Measurements from ENCODE around the gene RAB3GAP2.
"Not testable (repeated sequence)": the region's sequence is repeated elsewhere in the genome, so short reads cannot be mapped to it uniquely, and the experiment has no call there.

RAB3GAP2 gene

DNA sequence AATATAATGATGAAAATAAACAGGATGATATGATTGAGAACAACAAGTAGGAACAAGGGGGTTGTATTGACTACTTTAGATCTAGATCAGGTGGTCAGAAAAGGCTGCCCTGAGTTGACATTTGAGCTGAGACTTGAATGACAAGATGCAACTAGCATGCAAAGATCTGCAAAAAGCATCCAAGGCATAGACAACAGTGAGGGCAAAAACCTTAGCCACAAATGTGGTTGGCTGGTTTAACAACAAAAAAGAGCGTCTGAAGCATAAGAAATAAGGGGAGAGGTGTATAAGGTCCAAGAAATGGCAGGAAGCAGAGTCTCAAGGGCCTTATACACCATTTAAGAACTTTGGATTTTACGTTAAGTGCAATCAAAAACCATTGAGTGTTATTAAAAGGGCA, 3.2 kb downstream of the RAB3GAP2 start:
- TF ChIP-seq, protein P1, sequence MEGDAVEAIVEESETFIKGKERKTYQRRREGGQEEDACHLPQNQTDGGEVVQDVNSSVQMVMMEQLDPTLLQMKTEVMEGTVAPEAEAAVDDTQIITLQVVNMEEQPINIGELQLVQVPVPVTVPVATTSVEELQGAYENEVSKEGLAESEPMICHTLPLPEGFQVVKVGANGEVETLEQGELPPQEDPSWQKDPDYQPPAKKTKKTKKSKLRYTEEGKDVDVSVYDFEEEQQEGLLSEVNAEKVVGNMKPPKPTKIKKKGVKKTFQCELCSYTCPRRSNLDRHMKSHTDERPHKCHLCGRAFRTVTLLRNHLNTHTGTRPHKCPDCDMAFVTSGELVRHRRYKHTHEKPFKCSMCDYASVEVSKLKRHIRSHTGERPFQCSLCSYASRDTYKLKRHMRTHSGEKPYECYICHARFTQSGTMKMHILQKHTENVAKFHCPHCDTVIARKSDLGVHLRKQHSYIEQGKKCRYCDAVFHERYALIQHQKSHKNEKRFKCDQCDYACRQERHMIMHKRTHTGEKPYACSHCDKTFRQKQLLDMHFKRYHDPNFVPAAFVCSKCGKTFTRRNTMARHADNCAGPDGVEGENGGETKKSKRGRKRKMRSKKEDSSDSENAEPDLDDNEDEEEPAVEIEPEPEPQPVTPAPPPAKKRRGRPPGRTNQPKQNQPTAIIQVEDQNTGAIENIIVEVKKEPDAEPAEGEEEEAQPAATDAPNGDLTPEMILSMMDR (IDR thresholded peaks at IDR 0.05; ENCODE audit: borderline replicate concordance, control extremely low read depth, extremely low read depth, insufficient read depth, missing control alignments), result no peak
- in situ Hi-C loops (cut with MboI; ENCODE audit: low sequenced_read_pairs, unreplicated experiment), result no loop called here
- no peak for DNase-seq (ENCODE audit: low spot score)

DNA sequence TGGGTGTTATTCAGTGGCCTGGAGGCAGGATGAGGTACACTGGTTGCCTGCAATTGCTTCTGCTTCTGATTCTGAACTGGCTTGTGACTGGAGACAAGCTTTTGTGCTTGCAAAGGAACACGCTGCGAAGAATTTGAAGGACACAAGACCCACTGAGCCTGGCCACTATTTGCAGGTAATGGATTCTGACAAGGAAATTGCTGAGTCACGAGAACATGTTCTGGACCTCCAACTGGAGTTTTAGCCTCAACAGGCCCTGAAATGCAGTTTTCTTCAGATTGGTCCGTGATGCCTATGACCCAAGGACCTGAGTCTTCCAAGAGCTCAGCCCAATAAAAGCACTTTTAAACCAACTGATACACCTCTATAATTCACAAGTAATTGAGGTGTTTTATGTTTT, 4.6 kb downstream of the RAB3GAP2 start:
- TF ChIP-seq, protein P1 (IDR thresholded peaks at IDR 0.05; ENCODE audit: borderline replicate concordance, control extremely low read depth, extremely low read depth, insufficient read depth, missing control alignments), result no peak
- in situ Hi-C loops (cut with MboI; ENCODE audit: low sequenced_read_pairs, unreplicated experiment), result no loop called here
- no peak for DNase-seq (ENCODE audit: low spot score)

DNA sequence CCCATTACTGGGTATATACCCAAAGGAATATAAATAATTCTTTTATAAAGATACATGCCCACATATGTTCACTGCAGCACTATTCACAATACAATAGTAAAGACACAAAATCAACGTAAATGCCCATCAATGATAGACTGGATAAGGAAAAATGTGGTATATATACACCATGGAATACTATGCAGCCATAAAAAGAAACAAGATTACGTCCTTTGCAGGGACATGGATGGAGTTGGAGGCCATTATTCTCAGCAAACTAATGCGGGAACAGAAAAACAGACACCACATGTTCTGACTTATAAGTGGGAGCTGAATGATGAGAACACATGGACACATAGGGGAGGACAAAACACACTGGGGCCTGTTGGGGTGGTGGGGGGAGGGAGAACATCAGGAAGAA, 12.0 kb downstream of the RAB3GAP2 start:
- not testable (repeated sequence) for DNase-seq (ENCODE audit: low spot score)

GRCh38 chr1:220259756-220260155, 12.5 kb downstream of the RAB3GAP2 start:
- DNase-seq (ENCODE audit: low spot score); in situ Hi-C loops (cut with MboI; ENCODE audit: low sequenced_read_pairs, unreplicated experiment): not testable (repeated sequence)

More for the DNA sequence above, 12.0 kb downstream of the RAB3GAP2 start:
- in situ Hi-C loops (cut with MboI; ENCODE audit: low sequenced_read_pairs, unreplicated experiment), result not testable (repeated sequence)

- in situ Hi-C loops (cut with MboI; ENCODE audit: low sequenced_read_pairs, unreplicated experiment); DNase-seq (ENCODE audit: low spot score): not testable (repeated sequence)
Measured at GRCh38 chr1:220256194-220256593, 16.1 kb downstream of the RAB3GAP2 start.

- TF ChIP-seq, protein P1 (IDR thresholded peaks at IDR 0.05; ENCODE audit: borderline replicate concordance, control extremely low read depth, extremely low read depth, insufficient read depth, missing control alignments), result no peak
- no peak for DNase-seq (ENCODE audit: low spot score)
- in situ Hi-C loops (cut with MboI; ENCODE audit: low sequenced_read_pairs, unreplicated experiment), result no loop called here
Measured at GRCh38 chr1:220255204-220255603, 17.0 kb downstream of the RAB3GAP2 start.

DNA sequence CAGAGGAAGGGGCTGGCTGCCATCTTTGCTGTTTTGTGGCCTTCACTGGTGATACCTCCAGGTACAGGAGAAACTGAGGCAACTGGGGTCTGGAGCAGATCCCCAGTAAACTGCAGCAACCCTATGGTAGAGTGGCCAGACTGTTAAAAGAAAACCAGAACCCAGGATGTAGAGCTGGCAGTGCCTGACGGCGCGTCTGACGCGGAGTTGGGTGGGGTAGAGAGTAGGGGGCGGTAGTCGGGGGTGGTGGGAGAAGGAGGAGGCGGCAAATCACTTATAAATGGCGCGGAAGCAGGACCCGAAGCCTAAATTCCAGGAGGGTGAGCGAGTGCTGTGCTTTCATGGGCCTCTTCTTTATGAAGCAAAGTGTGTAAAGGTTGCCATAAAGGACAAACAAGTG, 19.0 kb downstream of the RAB3GAP2 start:
- in situ Hi-C loops (cut with MboI; ENCODE audit: low sequenced_read_pairs, unreplicated experiment); DNase-seq (ENCODE audit: low spot score): not testable (repeated sequence)

DNA sequence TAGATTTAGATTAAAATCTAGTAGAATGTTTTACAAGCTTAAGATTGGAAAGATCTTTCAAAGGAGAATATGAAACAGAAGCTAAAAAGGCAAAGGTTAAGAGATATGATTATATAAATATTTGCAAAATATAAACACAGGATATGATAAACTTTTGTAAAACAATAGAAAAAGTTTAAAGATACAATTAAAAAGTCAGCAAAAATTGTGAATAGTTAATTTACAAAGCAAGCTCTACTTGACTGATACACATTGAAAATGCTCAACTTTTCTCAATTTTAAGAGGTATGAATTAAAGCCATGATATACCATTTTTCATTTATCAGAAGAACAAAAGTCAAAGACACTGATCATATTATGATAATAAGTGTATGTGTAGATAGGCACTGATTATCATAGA, 21.0 kb downstream of the RAB3GAP2 start:
- in situ Hi-C loops (cut with MboI; ENCODE audit: low sequenced_read_pairs, unreplicated experiment), result no loop called here
- DNase-seq (ENCODE audit: low spot score), result no peak
- TF ChIP-seq, protein P1 (IDR thresholded peaks at IDR 0.05; ENCODE audit: borderline replicate concordance, control extremely low read depth, extremely low read depth, insufficient read depth, missing control alignments), result no peak

DNA sequence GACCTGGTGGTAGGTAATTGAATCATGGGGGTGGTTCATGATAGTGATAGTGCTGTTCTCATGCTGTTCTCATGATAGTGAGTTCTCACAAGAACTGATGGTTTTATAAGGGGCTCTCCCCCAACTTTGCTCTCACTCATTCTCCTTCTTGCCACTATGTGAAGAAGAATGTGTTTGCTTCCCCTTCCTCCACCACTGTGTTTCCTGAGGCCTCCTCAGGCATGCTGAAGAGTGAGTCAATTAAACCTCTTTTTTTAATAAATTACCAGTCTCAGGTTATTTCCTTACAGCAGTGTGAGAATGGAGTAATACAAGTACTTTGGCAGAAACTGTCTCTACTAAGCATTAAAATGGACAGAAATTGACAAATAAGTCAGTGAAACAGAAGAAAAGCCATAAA, 21.6 kb downstream of the RAB3GAP2 start:
- TF ChIP-seq, protein P1 (IDR thresholded peaks at IDR 0.05; ENCODE audit: borderline replicate concordance, control extremely low read depth, extremely low read depth, insufficient read depth, missing control alignments), result no peak
- no peak for DNase-seq (ENCODE audit: low spot score)
- in situ Hi-C loops (cut with MboI; ENCODE audit: low sequenced_read_pairs, unreplicated experiment), result no loop called here
